ENCODE results near the gene GHRL. TPM values are rescaled to one million over a fixed set of nuclear protein-coding genes. Genes with fewer than 3 reads are reported as not detected.

GHRL gene
- total RNA-seq, 2 donors from 2014 or later: not detected

DNA sequence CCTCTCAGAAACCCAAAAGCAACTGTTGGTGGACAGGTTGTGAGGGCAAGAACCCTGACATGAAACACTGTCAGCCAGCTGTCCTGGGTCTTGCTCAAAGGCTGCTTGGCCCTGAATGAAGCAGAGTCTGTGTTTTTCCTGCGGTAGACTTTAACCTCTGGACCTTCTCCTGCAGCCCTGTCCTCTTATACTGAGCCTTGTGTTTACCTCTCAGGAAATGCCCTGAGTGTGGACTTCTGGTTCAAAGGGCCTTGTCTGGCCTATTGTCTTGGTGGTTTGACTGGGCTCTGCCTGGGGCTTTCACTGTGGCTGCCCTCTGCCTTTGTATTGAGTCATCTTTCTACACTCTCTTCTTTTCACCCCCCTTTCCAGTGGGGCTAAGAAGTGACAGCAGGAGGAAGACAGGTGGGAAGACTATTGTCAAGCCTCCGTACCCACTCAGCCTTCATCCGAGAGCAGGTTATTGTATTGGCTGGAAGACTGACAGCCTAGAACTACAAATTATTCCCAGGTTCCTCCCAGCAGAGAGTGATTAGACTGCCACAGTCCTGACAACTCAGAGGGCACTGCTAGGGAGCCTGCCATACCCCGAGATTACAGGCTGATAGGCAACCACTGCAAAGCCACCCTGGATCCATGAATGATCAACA lies 24.7 kb upstream of the GHRL start:
- no peaks in the 10 kb centered on the region for H3K27me3 ChIP-seq
- peaks cover 60% of the 10 kb centered on the region for H3K36me3 ChIP-seq
- no peak overlapping the region for H3K4me3 ChIP-seq
- H3K9me3 ChIP-seq: no peaks in the 10 kb centered on the region
- H3K4me1 ChIP-seq: peaks cover 0 to 23% of the 10 kb centered on the region in 2 donors
- no peak for TF ChIP-seq CTCF (IDR thresholded peaks at IDR 0.05)
- DNase-seq (ENCODE audit: low spot score): no peak
- no peak overlapping the region for H3K27ac ChIP-seq

GRCh38 chr3:10315771-10316344 lies 23.1 kb upstream of the GHRL start:
- H3K4me3 ChIP-seq: no peak overlapping the region
- no peak overlapping the region for H3K27ac ChIP-seq
- no peak for TF ChIP-seq CTCF (IDR thresholded peaks at IDR 0.05)
- no peak for DNase-seq (ENCODE audit: low spot score)
- no peaks in the 10 kb centered on the region for H3K9me3 ChIP-seq
- H3K36me3 ChIP-seq: peaks cover 76% of the 10 kb centered on the region
- H3K27me3 ChIP-seq: no peaks in the 10 kb centered on the region
- H3K4me1 ChIP-seq: peaks cover 0 to 23% of the 10 kb centered on the region in 2 donors

GRCh38 chr3:10315101-10315500 lies 22.4 kb upstream of the GHRL start:
- Histone ChIP-seq H3K36me3 (peaks cover 84% of the 10 kb centered on the region), H3K4me1 (peaks cover 0 to 19% of the 10 kb centered on the region in 2 donors), H3K9me3 (no peaks in the 10 kb centered on the region), H3K4me3 (no peak overlapping the region), H3K27me3 (no peaks in the 10 kb centered on the region), H3K27ac (no peak overlapping the region)
- DNase-seq (ENCODE audit: low spot score): no peak
- no peak for TF ChIP-seq CTCF (IDR thresholded peaks at IDR 0.05)

GRCh38 chr3:10312861-10313260 lies 20.1 kb upstream of the GHRL start:
- H3K4me3 ChIP-seq: no peak overlapping the region
- no peak for DNase-seq (ENCODE audit: low spot score)
- H3K36me3 ChIP-seq: peaks cover 79% of the 10 kb centered on the region
- H3K27ac ChIP-seq: no peak overlapping the region
- no peak for TF ChIP-seq CTCF (IDR thresholded peaks at IDR 0.05)
- no peaks in the 10 kb centered on the region for H3K27me3 ChIP-seq
- H3K4me1 ChIP-seq: no peaks in the 10 kb centered on the region
- H3K9me3 ChIP-seq: no peaks in the 10 kb centered on the region

DNA sequence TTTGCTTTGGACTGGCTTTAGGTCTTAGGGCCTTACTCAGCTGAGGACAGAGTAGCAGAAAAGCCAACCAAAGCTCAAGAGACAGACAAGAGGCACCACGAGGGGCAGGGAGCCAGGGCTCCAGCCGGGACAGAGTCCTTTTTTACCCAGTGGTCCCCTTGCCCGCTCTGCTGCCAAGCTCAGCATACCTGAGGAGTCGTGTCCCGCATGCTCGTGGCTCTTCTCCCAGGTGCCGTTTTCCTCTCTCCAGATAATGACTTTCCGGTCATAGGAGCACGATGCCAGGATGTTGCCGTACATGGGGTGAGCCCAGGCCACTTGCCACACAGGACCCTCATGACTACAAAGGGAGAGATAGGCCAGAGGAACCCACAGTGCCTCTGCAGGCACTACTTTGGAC lies 19.6 kb upstream of the GHRL start:
- H3K4me3 ChIP-seq: no peak overlapping the region
- no peaks in the 10 kb centered on the region for H3K27me3 ChIP-seq
- H3K4me1 ChIP-seq: no peaks in the 10 kb centered on the region
- no peak for TF ChIP-seq CTCF (IDR thresholded peaks at IDR 0.05)
- no peak for DNase-seq (ENCODE audit: low spot score)
- no peak overlapping the region for H3K27ac ChIP-seq
- H3K36me3 ChIP-seq: peaks cover 74% of the 10 kb centered on the region
- no peaks in the 10 kb centered on the region for H3K9me3 ChIP-seq

DNA sequence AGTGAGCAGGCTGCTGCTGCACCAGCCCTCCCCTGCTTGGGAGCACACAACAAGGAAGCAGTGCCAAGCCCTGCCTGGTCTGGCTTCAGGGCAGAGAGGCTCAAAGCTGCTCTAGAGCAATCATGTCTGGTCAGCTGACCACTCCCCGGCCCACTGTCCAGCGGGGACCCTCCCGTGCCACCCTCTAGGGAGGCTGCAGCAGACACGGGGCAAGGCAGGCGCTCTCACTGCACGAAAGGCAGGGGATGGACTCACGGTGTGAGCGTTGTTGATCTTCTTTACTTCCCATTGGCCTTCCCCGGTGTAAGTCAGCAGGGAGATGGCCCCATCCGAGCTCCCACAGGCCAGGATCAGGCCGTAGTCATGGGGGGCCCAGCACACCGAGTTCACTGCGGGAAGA lies 19.0 kb upstream of the GHRL start:
- H3K4me3 ChIP-seq: no peak overlapping the region
- no peaks in the 10 kb centered on the region for H3K27me3 ChIP-seq
- no peaks in the 10 kb centered on the region for H3K9me3 ChIP-seq
- no peak for DNase-seq (ENCODE audit: low spot score)
- no peak overlapping the region for H3K27ac ChIP-seq
- no peak for TF ChIP-seq CTCF (IDR thresholded peaks at IDR 0.05)
- no peaks in the 10 kb centered on the region for H3K4me1 ChIP-seq
- peaks cover 75% of the 10 kb centered on the region for H3K36me3 ChIP-seq

Measured in right atrium auricular region (tissue), 2 donors.